Dedifferentiated amniotic fluid mesenchymal stem cell (primary cell): Measurements from ENCODE around the gene WDR38.

Experiments used
- DNase-seq: peaks from one replicate; pipeline ENCODE4 v3.0.0-alpha.2; 2016; ENCODE audit errors: extremely low spot score

Gene WDR38, protein sequence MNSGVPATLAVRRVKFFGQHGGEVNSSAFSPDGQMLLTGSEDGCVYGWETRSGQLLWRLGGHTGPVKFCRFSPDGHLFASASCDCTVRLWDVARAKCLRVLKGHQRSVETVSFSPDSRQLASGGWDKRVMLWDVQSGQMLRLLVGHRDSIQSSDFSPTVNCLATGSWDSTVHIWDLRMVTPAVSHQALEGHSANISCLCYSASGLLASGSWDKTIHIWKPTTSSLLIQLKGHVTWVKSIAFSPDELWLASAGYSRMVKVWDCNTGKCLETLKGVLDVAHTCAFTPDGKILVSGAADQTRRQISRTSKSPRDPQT

DNA sequence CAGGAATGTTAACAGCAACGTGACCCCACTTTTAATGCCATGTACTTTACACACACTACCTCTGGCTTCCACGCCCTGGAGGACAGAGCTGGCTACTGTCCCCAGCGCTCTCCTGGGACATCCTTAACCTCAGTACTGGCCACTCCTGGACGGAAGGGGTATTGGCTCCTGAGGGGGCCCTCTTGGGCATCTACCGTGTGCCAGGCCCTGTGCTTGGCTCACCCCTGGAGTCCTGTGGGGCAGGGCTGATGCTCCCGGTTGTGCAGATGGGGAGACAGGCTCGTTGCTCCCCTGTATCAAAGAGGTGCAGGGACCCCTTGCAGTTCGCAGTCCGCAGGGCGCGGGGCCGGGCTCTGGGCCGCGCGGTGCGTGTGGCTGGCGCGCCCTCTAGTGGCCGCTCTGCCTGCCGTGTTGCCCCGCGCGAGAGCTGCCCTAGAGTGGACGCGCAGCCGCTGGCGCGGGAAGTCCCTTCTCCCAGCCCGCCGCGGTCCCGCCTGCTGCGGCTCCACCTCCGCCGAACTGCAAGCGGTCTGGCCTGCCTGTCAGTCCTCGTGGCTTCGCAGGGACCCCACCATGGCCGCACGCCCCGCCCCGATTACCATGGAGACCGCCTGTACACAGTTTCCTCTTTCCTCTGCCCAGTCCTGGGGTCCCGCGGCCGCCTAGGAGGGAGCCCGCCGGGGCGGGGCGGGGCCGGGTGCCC, at the start of gene WDR38:
TSS of gene WDR38 (plus strand) at position 632 of the 703 bp plus-strand sequence. CDS start 72 bp downstream, outside the sequence.
- peak; percentile 55 for DNase-seq

DNA sequence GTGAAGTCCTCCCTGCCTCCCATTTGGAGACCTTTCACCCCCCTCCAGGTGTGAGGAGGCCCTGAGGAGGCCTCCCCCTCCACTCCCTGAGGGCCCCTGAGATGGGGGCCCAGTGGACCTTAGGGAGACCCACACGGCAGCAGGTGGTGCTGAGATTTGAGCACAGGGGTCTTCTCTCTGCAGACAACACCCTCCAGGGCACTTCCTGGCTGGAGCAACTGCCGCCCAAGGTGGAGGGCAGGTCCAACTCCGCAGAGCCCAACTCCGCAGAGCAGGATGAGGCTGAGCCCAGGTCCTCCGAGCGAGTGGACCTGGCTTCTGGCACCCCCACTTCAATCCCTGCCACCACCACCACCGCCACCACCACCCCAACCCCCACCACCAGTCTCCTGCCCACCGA, 49.3 kb upstream of the WDR38 start:
- DNase-seq = no peak

DNA sequence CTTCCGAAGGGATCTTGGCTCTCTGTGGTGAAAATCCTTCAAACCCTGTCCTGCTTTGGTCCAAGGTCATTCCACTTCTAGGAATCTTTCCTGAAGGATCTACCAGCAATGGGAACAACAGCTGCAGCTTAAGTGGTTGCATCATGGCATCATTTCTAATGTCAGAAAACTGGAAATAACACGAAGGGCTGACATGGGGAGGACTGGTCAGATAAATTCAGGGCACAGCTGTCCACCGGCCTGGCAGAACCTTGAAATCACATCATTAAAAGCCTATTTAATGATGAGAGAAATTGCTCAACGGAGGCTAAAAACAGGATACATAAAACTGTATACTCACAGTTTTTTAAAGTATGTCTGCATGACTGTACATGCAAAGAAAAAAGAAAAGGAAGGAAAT, 48.1 kb upstream of the WDR38 start:
- DNase-seq = no peak

DNA sequence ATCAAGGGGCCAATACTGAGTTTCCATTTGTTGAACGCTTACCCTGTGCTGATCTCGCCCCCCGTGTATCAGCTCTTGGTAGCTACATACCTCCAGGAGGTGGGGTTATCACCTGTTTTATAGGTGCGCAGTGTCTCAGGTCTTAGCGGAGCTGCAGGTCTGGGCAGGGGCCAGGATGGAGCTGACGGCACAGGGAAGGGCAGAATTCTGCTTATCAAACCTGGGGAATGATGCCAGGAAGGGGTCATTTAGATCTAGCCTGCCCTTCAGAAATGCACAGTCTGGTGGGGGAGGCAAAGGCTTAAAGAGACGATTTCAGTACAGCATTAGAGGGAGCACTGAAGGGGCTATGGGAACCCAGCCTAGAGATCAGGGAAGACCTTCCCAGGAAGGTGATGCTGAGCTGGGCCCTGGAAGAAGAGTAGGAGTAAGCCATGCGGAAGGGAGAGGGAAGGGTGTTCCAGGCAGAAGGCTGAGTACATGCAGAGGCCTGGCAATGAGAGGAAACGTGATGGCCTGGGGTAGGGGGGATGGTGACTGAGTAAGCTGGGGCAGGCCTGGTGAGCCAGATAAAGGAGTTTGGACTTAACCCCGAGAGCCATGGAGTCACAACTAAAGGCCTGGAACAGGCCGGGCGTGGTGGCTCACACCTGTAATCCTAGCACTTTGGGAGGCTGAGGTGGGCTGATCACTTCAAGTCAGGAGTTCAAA, 44.9 kb upstream of the WDR38 start:
- DNase-seq = no peak

DNA sequence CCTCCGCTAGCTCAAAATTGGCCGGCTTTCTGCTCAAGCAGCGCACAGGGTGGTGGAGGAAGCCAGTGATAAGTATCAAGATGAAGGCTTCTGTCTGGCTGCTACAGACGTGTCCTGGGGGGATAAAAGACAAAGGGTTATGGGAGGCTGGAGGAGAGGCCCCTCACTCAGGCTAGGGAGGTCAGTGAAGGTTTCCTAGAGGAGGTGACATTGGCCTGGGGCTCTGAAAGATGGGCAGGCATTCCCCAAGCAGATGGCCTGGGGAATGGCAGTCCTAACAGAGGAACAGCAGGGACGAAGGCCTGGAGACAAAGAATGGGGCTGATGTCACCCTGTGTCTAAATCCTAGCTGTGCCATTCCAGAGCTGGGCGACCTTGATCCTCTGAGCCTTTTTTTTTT, 44.0 kb upstream of the WDR38 start:
- DNase-seq = no peak

DNA sequence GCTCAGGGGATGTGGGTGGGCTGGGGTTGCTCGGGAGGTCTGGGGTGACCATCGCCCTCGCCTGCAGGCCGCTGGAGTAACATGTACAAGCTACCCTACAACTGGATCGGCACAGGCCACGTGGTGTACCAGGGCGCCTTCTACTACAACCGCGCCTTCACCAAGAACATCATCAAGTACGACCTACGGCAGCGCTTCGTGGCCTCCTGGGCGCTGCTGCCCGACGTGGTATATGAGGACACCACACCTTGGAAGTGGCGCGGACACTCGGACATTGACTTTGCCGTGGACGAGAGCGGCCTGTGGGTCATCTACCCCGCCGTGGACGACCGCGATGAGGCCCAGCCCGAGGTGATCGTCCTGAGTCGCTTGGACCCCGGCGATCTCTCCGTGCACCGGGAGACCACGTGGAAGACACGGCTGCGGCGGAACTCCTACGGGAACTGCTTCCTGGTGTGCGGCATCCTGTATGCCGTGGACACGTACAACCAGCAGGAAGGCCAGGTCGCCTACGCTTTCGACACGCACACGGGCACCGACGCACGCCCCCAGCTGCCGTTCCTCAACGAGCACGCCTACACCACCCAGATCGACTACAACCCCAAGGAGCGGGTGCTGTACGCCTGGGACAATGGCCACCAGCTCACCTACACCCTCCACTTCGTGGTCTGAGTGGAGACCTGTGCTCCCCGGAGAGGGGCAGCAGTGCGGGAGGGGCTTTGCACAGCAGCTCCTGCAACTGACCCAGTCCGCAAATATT, 43.3 kb upstream of the WDR38 start:
- DNase-seq = no peak

DNA sequence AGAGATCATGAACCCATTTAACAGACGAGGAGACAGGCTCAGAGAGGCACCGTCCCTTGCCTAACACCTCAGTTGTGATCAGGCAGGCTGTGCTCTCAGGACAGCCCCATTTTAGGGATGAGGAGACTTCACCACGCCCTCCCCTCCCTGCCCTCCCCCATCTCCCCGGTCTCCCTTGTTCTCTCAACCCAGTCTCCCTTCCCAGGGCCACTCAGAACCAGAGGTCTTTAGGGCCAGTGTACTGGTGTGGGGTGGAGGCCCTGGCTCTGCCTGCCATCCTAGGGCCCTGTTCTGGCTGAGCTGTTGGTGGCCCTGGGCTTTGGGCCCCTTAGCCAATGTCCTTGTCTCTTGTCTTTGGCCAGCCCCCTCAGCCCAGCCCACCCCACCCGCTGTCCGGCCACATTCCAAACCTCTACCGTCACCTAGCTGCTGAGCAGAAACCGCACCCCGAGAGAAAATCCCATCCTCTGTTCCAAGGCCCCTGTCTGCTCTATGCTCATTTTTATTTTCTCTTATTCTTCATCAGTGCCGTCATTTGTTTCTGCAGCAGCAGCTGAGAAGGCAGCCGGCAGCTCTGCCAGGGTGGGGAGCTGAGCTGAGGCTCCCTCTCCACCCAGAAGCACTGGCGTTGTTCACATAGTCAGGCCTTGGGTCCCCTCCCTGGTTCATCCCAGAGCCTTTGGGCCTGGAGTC, 42.5 kb upstream of the WDR38 start:
- DNase-seq = peak; percentile 55

DNA sequence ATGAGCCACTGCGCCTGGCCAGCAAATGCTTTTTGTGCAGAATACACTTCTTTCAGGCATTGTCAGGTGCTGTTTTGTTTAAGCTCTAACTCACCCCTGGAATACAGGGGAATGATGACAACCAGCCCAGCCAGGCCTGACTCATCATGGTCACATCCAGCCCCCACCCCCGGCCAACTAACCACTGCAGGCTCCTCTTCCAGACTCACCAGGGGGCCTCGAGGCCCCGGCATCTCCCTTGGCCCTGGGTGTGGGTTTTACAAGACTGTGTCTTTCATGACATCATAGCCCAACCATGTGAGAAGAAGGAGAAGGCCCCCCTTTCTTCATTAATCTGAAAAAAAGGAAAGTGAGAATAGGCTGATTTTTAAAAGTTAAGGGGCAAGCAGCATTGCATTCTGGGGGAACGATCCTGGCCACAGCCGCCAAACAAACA, 40.8 kb upstream of the WDR38 start:
- DNase-seq = peak; percentile 72

DNA sequence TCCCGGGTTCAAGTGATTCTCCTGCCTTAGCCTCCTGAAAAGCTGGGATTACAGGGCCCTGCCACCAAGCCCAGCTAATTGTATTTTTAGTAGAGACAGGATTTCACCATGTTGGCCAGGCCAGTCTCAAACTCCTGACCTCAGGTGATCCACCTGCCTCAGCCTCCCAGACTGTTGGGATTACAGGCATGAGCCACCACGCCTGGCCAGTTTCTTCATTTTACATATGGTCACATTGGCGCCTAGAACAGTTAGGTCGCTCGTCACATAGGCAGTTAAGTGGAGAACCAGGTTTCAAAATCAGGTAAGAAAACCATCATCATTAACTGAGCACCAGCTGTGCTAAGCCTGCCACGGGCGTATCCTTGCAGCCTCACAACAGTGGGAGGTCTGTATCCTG, 40.2 kb upstream of the WDR38 start:
- no peak for DNase-seq

DNA sequence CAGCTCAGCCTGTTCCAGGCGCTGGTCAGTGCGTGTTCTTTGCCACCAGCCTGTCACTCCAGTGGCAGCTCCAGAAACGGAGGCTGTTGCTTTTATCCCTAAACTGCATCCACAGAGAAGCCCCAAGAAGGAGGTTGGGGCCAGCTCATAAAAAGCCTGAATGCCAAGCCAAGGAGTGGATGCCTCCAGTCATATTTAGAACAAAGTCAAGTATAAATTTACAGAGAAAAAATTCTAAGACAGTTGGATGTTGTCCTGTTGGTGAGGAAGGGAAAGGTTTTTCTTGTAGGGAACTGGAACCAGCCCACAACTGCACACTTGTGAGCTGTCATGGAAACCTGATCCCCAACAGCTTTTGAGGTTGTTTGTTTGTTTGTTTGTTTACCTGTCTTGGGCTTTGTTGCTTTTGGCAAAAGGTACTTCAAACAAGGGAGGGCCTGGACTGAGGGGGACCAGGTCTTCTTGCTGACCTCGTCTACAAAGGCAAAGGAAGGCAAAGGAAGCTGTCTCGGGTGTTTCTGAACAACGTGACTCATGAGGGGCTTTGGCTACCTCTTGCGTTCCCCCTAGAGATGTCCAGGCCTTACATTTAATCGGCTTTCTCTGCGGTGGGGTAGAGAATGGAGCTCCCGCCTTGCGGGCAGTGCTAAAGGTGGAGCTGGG, 39.6 kb upstream of the WDR38 start:
- DNase-seq = no peak

DNA sequence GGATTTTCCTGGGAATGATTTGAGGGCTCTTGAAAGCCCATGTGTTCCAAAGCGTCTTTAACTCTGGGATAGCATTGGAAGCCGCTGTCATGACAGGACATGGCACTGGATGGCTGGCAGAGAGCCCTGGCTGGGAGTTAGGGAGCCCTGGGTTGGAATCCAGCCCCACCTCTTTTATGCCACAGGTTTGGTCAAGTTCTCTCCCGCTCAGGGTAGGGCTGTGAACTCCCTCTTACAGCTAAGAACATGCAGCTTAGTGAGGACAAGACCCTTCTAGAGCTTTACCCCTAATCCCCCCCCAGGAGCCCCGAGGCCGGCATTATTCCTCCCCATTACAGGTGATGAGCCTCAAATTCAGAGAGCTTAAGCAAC, 39.1 kb upstream of the WDR38 start:
- DNase-seq = no peak

DNA sequence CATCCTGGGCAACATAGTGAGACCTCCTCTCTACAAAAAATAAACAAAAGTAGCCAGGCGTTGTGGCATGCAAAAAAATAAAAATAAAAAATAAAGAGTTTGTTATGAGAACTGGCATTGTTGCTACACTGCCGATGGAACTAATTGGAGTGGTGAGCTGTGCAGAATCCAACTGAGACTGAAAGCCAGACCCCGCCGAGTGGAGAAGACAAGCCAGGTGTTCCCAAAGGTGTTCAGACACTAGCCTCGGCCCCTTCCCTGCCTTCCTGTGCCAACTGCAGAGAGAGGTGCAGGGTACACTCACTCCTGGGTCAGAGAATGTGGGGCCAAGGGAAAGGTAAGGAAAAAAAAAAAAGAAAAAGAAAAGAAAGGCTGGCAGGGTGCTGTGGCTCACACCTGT, 37.7 kb upstream of the WDR38 start:
- DNase-seq = no peak

DNA sequence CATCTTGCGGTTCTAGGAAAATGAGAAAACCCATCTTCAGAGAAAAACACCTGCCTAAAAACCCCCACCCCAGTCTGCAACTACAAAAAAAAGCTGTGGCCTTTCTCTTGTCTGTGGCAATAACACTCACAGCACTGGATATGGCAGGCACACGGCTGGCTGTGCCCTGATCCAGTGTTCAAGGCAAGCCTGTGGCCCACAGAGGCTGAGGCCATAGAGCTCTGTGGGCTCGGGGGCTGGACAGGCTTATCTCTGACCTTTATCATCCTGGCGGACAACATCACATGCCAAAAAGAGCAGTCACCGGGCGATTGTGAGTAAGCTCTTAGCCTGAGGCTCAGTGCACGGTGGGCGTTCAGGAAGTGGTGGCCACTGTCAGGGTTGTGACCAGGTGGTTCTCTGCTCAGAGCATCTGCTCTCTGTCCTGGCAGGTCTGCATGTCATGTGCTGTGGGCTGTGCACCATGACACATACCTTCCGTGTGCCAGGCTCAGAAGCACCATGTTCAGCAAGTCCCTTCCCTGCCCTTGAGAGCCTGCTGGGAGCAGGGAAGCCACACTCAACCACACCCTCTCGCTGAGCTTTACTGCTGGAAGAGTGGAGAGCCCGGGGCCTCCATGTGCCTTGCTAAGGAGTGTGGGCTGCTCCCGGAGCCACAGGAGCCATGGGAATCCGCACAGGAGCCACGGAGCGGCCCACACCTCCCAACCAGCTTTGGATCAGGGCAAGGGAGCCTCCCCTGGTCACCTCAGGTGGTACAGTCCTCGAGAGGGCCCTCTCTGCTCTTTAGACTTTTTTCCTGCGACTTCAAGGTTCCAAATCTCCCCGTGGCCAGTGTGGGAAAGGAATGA, 34.6 kb upstream of the WDR38 start:
- no peak for DNase-seq

DNA sequence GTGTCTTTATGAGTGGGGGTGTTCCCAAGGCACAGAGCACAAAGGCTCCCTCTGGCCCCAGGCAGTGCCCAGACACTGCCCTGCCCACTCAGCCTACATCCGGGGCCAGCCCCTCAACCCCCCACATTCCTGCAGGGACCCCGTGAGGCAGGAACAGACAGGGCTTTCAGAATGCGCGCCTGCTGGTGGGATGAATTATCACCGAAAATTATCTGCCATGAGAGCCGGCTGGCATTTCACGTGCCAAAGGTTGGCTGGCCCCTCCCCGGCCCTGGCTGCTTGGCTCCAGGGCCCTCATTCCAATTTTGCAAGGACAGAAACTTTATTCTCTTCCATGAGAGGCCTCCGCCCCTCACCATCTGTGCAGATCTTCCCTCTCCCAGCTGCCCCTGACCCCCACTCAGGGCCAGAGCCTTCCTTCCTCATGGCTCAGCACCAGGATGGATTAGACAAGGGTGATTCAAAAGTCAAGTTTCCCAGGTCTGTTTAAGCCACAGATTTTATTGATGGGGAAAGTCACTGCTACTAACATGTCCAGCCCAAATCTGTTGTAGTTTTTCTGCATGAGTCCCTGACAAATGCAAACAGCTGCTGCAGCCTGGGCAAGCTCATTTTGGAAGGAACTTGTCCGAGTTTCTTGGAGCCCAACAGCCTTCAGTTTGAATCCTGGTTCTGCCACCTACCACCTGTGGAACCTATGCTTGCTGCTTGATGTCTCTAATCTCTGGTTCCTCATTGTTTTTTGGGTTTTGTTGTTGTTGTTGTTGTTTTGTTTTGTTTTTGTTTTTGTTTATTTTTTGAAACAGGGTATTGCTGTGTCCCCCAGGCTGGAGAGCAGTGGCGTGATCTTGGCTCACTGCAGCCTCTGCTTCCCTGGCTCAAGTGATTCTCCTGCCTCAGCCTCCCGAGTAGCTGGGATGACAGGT, 32.3 kb upstream of the WDR38 start:
- no peak for DNase-seq

DNA sequence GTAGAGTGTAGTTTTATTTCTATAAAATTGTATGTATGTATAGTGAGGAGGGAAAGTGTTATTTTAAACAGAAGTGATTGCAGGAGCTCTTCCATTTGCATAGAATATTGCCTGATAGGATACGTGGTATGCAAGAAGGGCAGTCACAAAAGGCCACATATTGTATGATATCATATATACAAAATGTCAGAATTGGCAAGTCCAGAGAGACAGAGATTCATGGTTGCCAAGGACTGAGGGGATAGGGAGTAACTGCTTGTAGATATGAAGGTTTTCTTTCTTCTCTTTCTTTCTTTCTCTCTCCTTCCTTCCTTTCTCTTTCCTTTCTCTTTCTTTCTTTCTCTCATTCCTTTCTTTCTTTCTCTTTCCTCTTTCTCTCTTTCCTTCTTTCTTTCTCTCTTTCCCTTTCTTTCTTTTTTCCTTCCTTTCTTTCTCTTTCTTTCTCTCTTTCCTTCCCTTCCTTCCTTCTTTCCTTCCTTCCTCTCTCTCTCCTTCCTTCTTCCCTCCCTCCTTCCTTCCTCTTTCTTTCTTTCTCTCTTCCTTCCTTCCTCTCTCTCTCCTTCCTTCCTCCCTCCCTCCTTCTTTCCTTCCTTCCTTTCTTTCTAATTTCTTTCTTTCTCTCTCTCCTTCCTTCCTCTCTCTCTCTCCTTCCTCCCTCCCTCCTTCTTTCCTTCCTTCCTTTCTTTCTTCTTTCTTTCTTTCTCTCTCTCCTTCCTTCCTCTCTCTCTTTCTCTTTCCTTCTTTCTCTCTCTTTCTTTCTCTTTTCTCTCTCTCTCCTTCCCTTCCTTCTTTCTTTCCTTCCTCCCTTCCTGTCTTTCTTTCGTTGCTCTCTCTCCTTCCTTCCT, 24.5 kb upstream of the WDR38 start:
- no peak for DNase-seq

DNA sequence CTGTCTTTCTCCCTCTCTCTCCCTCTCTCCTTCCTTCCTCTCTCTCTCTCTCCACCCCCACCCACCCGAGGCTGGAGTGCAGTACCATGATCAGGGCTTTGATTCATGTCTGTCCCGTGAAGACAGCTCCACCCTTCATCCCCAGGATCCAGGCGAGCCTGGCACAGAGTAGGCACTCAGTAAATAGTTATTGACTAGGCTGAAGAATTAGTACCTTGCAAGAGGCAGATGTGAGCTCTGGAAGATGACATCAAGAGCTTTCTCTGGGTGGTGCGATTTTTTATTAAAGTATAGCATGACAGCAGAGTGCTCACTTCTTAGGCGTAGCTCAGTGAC, 24.0 kb upstream of the WDR38 start:
- no peak for DNase-seq

DNA sequence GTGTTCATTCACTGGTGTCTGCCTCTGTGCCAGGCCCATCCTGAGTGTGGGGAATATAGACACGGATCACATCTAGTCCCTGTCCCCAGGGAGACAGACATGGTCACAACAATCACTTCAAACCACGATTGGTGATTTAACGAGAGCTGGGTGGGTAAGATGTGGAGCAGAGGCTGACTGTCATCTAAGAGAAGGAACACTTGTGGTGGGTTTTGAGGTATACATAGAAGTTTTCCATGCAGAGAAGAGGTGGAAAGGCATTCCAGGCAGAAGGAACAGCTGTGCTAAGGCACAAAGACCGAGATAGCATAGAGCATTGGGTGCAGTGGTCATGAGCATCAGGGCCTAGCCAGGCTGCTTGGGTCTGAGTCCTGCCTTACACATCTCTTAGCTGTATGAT, 22.7 kb upstream of the WDR38 start:
- no peak for DNase-seq
